GM03348 (cell line): ENCODE results near the gene MBD1.
A peak's percentile ranks its signal among the peaks of the same experiment; 100 is the strongest.
"Not testable (repeated sequence)": the region's sequence is repeated elsewhere in the genome, so short reads cannot be mapped to it uniquely, and the experiment has no call there.

Experiments used
- DNase-seq: peaks from one replicate; pipeline ENCODE4 v3.0.0; 2012; ENCODE audit warnings: low spot score

Gene MBD1

GRCh38 chr18:50281295-50281971 is at the start of gene MBD1:
Gene MBD1 (minus strand): TSS chr18:50281523. CDS start chr18:50279992, 1,531 bp downstream.
- peak; percentile 100 for DNase-seq

DNA sequence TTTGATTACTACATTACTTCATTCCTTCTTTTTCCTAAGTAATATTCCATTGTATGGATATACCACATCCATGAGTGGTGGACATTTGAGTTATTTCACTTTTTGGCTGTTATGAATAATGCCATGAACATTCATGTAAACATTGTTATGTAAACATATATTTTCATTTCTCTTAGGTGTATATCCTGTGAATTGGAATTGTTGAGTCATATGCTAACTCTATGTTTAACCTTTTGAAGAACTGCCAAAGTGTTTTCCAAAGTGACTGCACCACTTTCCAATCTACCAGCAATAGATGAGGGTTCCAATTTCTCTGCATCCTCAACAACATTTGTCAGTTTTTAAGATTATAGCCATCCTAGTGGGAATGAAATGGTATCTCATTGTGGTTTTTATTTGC is 48.9 kb upstream of the MBD1 start:
- no peak for DNase-seq

- no peak for DNase-seq
Measured at GRCh38 chr18:50327983-50328382, 46.7 kb upstream of the MBD1 start.

- DNase-seq, result no peak
Measured at GRCh38 chr18:50320719-50321118, 39.4 kb upstream of the MBD1 start.

DNA sequence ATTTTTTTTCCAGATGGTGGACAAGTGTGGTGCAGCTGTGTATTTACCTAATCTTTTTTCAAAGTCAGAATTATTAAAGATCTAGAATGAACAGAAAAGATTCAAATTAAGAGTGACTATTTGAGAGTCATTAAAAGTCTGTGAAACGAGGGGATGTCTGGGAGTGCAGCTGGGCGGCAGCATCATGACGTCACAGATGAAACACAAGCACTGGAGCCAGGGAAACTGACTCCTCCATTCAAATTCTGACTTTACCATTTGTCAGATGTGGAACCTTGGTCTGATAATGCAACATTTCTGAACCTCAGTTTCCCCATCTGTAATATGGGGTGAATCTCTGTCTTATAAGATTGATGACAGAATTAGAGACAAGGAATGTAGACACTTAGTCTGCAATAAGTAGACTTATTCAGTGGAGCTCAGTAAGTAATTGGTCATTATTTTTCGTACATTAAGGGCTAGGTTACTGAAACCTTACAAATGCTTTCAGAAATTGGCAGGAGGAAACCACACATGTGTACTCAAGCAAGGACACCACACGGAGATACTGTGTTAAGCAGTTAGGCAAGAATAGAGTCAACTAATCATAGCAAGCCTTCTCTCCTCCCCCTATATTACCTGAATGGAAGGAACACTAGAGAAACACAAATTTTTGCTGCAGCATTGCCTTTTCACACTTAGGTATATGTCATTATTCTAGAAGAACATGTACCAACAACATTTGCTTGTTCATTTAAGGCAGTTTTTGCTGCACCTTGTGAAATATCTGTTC is 34.0 kb upstream of the MBD1 start:
- DNase-seq, result no peak

GRCh38 chr18:50313873-50314460 is 32.6 kb upstream of the MBD1 start:
- no peak for DNase-seq

- DNase-seq, result no peak
Measured at GRCh38 chr18:50313031-50313607, 31.8 kb upstream of the MBD1 start.

DNA sequence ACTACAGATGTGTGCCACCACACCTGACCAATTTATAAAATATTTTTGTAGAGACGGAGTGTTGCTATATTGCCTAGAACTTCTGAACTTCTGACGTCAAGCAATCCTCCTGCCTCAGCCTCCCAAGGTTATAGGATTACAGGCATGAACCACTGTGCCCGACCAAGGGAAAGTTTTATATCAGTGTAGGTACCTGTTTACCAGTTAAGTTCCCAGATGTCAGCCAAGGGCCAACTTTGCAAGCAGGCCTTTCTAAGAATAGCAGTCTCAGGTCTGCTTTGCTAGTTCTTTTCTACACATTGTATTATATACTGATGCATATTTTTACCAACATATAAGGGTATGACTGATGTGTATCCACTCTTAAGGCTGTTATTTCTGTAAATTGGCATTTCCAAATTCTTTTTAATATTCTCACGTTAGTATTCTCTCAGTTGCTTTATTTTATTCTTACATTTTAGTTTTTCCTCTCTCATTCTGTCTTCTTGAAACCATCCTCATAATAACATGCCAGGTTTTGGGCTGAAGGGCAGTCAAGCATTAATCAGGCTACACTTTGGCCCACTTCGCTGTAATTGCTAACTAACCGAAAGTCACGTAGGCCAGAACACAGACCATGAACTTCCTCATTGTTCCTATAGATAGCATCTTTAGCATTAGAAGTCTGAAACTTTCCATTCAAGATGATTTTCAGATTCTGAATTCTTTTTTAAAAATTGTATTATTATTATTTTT is 31.1 kb upstream of the MBD1 start:
- DNase-seq, result no peak

- DNase-seq, result no peak
Measured at GRCh38 chr18:50311650-50312049, 30.3 kb upstream of the MBD1 start.

DNA sequence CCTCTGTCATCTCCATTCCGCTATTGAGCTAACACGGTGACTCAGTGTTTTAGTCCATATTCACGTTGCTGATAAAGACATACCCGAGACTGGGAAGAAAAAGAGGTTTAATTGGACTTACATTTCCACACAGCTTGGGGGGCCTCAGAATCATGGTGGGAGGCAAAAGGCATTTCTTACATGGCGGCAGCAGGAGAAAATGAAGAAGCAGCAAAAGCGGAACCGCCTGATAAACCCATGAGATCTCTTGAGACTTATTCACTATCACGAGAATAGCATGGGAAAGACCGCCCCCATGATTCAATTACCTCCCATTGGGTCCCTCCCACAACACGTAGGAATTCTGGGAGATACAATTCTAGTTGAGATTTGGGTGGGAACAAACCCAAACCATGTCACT is 28.8 kb upstream of the MBD1 start:
- no peak for DNase-seq

GRCh38 chr18:50308851-50309250 is 27.5 kb upstream of the MBD1 start:
- not testable (repeated sequence) for DNase-seq

DNA sequence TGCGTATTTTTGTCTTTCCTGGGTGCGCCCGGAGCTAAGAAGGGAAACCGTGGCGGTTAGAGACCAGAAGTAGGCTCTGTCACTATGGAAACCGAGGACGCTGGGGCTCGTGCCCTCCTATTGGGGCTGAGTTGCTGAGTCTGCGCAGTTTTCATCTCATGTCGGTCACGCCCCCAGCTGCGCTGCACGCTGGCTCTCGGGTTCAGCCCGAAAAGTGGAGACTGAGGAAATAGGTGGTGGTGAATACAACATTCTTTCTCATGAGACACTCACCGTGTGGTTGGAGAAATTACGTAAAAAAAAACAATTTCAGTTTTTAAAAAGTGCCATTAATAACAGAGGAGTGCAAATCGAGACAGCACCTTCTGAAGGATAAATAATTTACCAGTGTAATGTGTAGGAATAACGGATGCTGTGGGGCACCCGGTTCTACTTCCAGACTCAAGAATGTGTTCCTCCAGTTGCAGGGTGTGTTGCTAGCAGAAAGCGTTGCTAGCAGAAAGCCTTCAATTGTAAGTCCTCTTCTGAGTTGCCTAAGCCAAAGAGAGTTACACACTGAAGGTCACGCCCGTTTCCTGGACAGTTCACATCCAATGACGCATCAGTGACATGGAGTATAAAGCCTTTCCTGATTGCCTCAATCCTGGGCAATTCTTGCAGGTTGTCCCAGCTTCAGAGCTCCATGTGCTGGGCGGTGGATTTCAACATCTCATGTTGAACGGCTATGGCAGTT is 26.6 kb upstream of the MBD1 start:
- peak; percentile 96 for DNase-seq

GRCh38 chr18:50307400-50307737 is 26.0 kb upstream of the MBD1 start:
- no peak for DNase-seq

DNA sequence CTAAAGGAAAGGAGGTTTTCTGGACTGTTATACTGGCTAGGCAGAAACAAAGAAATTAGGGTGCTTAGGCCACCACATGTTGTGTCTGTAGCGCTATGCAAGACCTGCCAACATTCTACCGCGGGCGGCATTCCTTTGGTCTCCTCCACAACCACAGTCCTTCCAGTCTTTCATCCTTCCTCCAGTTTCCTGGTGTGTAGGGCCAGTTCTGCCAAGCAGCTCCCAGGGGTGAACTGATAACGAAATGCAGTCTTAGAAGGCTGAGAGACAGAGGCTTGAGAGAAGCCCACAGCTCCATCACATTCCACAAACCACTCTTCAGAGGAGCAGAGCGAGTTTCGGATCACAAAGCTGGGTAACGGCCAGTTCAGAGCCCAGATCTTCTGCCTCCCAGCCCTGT is 25.6 kb upstream of the MBD1 start:
- DNase-seq, result peak; percentile 29

DNA sequence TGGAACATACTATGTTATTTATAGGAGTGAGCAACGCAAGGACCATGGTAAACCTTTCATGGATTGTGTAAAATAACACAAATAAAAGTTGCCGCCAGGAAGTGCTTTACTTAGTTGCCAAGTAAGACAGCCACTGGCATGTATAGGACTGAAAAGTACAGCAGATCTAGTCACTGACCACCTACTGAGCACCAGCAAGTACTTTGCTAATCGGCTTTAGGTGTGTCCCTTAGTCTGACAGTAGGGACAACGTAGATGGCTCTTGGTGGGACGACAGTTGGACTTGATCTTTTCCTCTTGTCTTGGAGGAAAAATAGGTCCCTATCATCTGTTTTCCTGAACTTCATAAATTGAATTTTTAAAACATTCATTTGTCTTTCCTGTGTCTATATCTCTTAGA is 19.8 kb upstream of the MBD1 start:
- no peak for DNase-seq

DNA sequence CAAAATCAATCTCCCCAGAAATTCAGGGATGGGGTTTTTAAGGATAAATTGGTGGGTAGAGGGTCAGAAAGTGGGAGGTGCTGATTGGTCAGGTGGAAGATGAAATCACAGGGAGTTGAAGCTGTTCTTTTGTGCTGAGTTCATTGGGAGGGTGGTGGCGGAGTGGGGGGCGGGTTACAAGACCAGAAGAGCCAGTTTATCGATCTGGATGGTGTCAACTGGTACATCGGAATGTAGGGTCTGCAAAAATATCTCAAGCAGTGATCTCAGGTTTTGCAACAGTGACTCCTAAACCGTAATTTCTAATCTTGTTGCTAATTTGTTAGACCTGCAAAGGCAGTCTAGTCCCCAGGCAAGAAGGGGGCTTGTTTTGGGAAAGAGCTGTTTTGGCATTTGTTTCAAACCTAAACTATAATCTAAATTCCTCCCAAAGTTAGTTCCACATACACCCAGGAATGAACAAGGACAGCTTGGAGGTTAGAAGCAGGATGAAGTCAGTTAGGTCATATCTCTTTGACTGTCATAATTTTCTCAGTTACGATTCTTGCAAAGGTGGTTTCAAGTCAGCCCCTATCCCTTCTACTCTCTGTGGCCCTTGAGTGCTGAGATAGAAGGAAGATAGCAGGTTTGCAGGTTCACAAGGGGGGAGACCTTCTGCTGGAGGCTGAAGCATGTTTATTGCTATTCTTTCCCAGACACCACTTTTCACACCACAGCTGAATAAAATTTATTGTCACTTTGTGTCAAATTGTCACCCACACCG is 18.5 kb upstream of the MBD1 start:
- no peak for DNase-seq

- DNase-seq, result no peak
Measured at GRCh38 chr18:50298443-50299284, 17.3 kb upstream of the MBD1 start.

GRCh38 chr18:50297621-50298442 is 16.5 kb upstream of the MBD1 start:
- DNase-seq, result peak; percentile 84

DNA sequence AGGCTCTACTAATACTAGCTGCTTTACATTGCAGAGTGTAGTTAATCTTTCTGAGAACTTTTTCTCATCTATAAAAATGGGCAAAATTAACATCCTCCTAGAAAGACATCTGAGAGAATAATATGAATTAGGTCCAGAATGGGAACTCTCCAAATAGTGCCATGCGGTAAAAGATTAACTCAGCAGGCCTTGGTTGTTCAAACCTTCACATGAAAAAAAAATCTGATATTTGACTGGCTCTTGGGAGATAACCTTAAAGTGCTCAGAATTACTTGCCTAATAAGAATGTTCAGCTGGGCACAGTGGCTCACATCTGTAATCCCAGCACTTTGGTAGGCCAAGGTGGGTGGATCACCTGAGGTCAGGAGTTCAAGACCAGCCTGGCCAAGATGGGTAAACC is 11.7 kb upstream of the MBD1 start:
- no peak for DNase-seq
